Measurements from ENCODE around the gene PPP1R12B.

- TF ChIP-seq POLR2A (IDR thresholded peaks at IDR 0.05) (no peak), POLR2AphosphoS5 (IDR thresholded peaks at IDR 0.05; ENCODE audit: insufficient read depth in 1 of 2, low read depth in 1 of 2) (no peak)
- TF ChIP-seq, protein P1, sequence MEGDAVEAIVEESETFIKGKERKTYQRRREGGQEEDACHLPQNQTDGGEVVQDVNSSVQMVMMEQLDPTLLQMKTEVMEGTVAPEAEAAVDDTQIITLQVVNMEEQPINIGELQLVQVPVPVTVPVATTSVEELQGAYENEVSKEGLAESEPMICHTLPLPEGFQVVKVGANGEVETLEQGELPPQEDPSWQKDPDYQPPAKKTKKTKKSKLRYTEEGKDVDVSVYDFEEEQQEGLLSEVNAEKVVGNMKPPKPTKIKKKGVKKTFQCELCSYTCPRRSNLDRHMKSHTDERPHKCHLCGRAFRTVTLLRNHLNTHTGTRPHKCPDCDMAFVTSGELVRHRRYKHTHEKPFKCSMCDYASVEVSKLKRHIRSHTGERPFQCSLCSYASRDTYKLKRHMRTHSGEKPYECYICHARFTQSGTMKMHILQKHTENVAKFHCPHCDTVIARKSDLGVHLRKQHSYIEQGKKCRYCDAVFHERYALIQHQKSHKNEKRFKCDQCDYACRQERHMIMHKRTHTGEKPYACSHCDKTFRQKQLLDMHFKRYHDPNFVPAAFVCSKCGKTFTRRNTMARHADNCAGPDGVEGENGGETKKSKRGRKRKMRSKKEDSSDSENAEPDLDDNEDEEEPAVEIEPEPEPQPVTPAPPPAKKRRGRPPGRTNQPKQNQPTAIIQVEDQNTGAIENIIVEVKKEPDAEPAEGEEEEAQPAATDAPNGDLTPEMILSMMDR (IDR thresholded peaks at IDR 0.05): no peak
These were observed 24.8 kb upstream of the PPP1R12B start for GRCh38 chr1:202323731-202324130.
